Nephron progenitor cell (in vitro differentiated cells): ENCODE measurements around the gene CRADD.

Source experiments
- DNase-seq: peaks from one replicate; pipeline ENCODE4 v3.0.0; 2021
- H3K27ac Mint-ChIP-seq: 2 replicates; pipeline ENCODE4 v1.8.0; 2021; ENCODE audit warnings: mild to moderate bottlenecking, moderate library complexity, mixed read lengths
- H3K27me3 Mint-ChIP-seq: 2 replicates; pipeline ENCODE4 v1.8.0; 2021; ENCODE audit warnings: mild to moderate bottlenecking, low read depth, mixed read lengths; ENCODE audit not compliant: poor library complexity
- H3K36me3 Mint-ChIP-seq: 2 replicates; pipeline ENCODE4 v1.8.0; 2021; ENCODE audit warnings: low read depth, mixed read lengths
- H3K4me1 Mint-ChIP-seq: 2 replicates; pipeline ENCODE4 v1.8.0; 2021; ENCODE audit warnings: mixed read lengths
- H3K4me3 Mint-ChIP-seq: 2 replicates; pipeline ENCODE4 v1.8.0; 2021; ENCODE audit warnings: mild to moderate bottlenecking, moderate library complexity, mixed read lengths
- H3K9me3 Mint-ChIP-seq: 2 replicates; pipeline ENCODE4 v1.8.0; 2021; ENCODE audit warnings: mild to moderate bottlenecking, moderate library complexity, mixed read lengths
- CTCF ChIP-seq: fragments of 200-600 bp; sonication (generic); IDR thresholded peaks from 2 replicates; pipeline ENCODE4 v1.5.0; 2021; ENCODE audit warnings: antibody characterized with exemption

Gene CRADD

GRCh38 chr12:93904124-93904523, 226.9 kb downstream of the CRADD start:
- Mint-ChIP-seq H3K4me3 (no peak overlapping the region), H3K9me3 (peaks cover 30% of the 10 kb centered on the region), H3K36me3 (peaks cover 9% of the 10 kb centered on the region), H3K4me1 (no peaks in the 10 kb centered on the region), H3K27ac (no peak overlapping the region), H3K27me3 (peaks cover 3% of the 10 kb centered on the region)
- DNase-seq, result no peak
- no peak for TF ChIP-seq CTCF

- DNase-seq, result no peak
- no peaks in the 10 kb centered on the region for H3K36me3 Mint-ChIP-seq
- H3K27me3 Mint-ChIP-seq, result no peaks in the 10 kb centered on the region
Measured at GRCh38 chr12:93908264-93908663, 231.1 kb downstream of the CRADD start.

GRCh38 chr12:93908846-93909567, 231.8 kb downstream of the CRADD start:
- TF ChIP-seq CTCF, result no peak

More at GRCh38 chr12:93908264-93908663, 231.1 kb downstream of the CRADD start:
- H3K4me3 Mint-ChIP-seq, result no peak overlapping the region
- H3K27ac Mint-ChIP-seq, result no peak overlapping the region
- peaks cover 18% of the 10 kb centered on the region for H3K9me3 Mint-ChIP-seq
- H3K4me1 Mint-ChIP-seq, result peaks cover 6% of the 10 kb centered on the region
- no peak for TF ChIP-seq CTCF

GRCh38 chr12:93911396-93911795, 234.2 kb downstream of the CRADD start:
- Mint-ChIP-seq H3K36me3 (no peaks in the 10 kb centered on the region), H3K27ac (no peak overlapping the region), H3K4me1 (peaks cover 14% of the 10 kb centered on the region), H3K27me3 (no peaks in the 10 kb centered on the region), H3K9me3 (peaks cover 11% of the 10 kb centered on the region), H3K4me3 (no peak overlapping the region)
- no peak for TF ChIP-seq CTCF
- DNase-seq, result no peak

More at GRCh38 chr12:93908846-93909567, 231.8 kb downstream of the CRADD start:
- no peaks in the 10 kb centered on the region for H3K27me3 Mint-ChIP-seq
- DNase-seq, result no peak
- H3K36me3 Mint-ChIP-seq, result no peaks in the 10 kb centered on the region
- peaks cover 6% of the 10 kb centered on the region for H3K4me1 Mint-ChIP-seq
- no peak overlapping the region for H3K27ac Mint-ChIP-seq
- H3K9me3 Mint-ChIP-seq, result peaks cover 16% of the 10 kb centered on the region
- H3K4me3 Mint-ChIP-seq, result no peak overlapping the region

GRCh38 chr12:93912086-93912733, 235.0 kb downstream of the CRADD start:
- no peak overlapping the region for H3K27ac Mint-ChIP-seq
- peaks cover 2% of the 10 kb centered on the region for H3K27me3 Mint-ChIP-seq
- peaks cover 14% of the 10 kb centered on the region for H3K4me1 Mint-ChIP-seq
- H3K36me3 Mint-ChIP-seq, result no peaks in the 10 kb centered on the region
- H3K9me3 Mint-ChIP-seq, result peaks cover 11% of the 10 kb centered on the region
- no peak for DNase-seq
- H3K4me3 Mint-ChIP-seq, result no peak overlapping the region
- no peak for TF ChIP-seq CTCF
